Vagina (tissue), 2 donors: ENCODE measurements around the gene MYLK.

ENCODE experiments used
- POLR2A ChIP-seq, 2 donors: fragments of 450-650 bp; IDR thresholded peaks; one replicate each; pipeline ENCODE4 v1.6.1; 2017; ENCODE audit warnings: antibody characterized with exemption in 2 of 2, mild to moderate bottlenecking in 2 of 2, moderate library complexity in 2 of 2
- POLR2AphosphoS5 ChIP-seq, 2 donors: sonication (generic); formaldehyde crosslinking; IDR thresholded peaks; one replicate each; pipeline ENCODE4 v1.9.0; 2017; ENCODE audit warnings: antibody characterized with exemption in 2 of 2, mild to moderate bottlenecking in 2 of 2, low read depth in 1 of 2; ENCODE audit not compliant: insufficient read depth in 1 of 2
- TF ChIP-seq, protein P1 (sequence below), 3 experiments: fragments of 450-650 bp in 2 of 3; fragments of 200-600 bp in 1 of 3; sonication (generic) in 1 of 3; IDR thresholded peaks; one replicate each; pipeline ENCODE4 v1.5.1; 2017 to 2019; ENCODE audit warnings: antibody characterized with exemption in 3 of 3, mild to moderate bottlenecking in 2 of 3, moderate library complexity in 2 of 3

DNA sequence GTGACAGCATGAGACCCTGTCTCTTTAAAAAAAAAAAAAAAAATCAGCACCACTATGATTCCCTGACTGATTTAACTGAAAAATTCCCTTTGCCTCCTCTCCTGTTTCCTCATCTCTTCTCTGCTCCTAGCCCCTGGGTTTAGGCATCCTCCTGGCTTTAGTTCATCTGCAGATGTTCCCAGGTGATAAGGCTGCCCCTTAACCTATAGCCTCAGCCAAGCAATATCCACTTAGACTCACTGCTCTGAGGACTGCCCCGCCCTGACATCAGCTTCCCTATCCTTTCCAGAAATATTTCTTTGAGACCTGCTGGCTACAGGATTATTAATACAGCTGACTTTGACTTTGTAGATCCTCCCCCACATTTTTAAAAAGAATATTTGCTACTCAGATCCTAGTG is 259.8 kb downstream of the MYLK start:
- TF ChIP-seq, protein P1, sequence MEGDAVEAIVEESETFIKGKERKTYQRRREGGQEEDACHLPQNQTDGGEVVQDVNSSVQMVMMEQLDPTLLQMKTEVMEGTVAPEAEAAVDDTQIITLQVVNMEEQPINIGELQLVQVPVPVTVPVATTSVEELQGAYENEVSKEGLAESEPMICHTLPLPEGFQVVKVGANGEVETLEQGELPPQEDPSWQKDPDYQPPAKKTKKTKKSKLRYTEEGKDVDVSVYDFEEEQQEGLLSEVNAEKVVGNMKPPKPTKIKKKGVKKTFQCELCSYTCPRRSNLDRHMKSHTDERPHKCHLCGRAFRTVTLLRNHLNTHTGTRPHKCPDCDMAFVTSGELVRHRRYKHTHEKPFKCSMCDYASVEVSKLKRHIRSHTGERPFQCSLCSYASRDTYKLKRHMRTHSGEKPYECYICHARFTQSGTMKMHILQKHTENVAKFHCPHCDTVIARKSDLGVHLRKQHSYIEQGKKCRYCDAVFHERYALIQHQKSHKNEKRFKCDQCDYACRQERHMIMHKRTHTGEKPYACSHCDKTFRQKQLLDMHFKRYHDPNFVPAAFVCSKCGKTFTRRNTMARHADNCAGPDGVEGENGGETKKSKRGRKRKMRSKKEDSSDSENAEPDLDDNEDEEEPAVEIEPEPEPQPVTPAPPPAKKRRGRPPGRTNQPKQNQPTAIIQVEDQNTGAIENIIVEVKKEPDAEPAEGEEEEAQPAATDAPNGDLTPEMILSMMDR (IDR thresholded peaks at IDR 0.05): no peak
- TF ChIP-seq POLR2A (IDR thresholded peaks at IDR 0.05) (no peak), POLR2AphosphoS5 (IDR thresholded peaks at IDR 0.05; ENCODE audit: insufficient read depth in 1 of 2, low read depth in 1 of 2) (no peak)
